ENCODE data around the gene DUSP14.

DNA sequence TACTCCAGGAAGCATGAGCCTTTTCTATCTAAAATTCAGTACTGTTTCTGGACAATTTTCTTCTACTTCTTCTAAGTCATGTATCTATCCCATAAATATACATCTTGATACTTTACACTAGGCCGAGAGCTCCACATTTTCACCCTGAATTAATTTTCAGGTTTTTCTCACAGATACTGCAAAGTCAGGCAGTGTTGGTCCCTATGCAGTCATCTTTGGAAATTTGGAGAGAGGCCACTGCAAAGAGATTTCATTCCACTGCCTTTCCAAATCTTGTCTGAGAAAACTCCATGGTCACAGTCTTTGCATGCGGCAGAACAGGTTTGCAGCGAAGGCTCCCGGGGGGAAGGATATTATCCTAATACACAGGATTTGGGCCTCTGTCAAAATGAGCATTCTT lies 28.2 kb downstream of the DUSP14 start:
- TF ChIP-seq CTCF (IDR thresholded peaks at IDR 0.05) (no peak), EZH2 (IDR thresholded peaks at IDR 0.05) (no peak)
